Measurements from ENCODE around the gene NHSL2.

DNA sequence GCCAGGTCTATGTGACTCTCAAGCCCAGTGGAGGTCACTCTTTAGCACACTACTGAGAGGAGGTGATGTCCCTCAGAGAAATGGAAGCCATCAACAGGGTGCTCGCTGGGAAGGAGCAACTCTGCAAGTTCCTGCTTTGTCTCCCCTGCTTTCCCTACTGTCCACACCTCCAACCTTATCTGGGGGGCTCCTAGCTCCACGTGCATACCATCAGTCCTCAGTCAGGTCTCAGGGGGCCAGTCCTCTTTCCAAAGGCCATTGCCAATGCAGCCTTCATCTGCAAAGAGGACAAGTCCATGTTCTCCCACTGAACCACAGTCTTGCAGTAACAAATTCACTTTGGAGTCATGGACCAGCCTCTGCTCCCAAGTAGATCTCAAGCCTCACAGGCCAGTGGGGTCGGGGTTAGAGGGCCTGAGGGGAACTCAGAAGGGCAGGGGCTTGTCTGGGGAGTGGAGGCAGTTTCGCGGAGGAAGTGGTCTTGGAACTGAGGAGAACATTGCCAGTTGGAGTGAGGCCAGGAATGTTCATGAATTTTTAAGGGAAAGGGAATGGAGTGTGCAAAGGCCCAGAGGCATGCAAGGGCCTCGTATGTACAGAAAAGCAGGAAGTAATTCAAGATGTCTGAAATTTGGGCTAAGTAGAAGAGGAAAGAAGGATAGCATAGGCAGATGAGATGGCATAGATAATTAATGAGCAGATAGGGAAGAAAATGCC, 212.1 kb downstream of the NHSL2 start:
- TF ChIP-seq POLR2A (IDR thresholded peaks at IDR 0.05), result no peak
- TF ChIP-seq CTCF (IDR thresholded peaks at IDR 0.05), result no peak

All from uterus (tissue), 2 donors.